ENCODE measurements around the gene MYO1D.

GRCh38 chr17:32697728-32698625 is 178.9 kb downstream of the MYO1D start:
- TF ChIP-seq CTCF (IDR thresholded peaks at IDR 0.05) (no peak), ZNF263 (CRISPR knock-in tag; IDR thresholded peaks at IDR 0.05; ENCODE audit: low read depth) (no peak), SMAD3 (CRISPR knock-in tag; IDR thresholded peaks at IDR 0.05; ENCODE audit: borderline replicate concordance) (no peak)
